Ovary (tissue), 9 donors: ENCODE measurements around the gene TMCO4. TPM values are rescaled to one million over a fixed set of nuclear protein-coding genes. Genes with fewer than 3 reads are reported as not detected.
"Not testable (repeated sequence)": the region's sequence is repeated elsewhere in the genome, so short reads cannot be mapped to it uniquely, and the experiment has no call there.

Experiments
- DNase-seq, 5 donors: peaks; one replicate each; pipeline ENCODE4 v3.0.0-alpha.2; 2019 to 2020
- H3K27ac ChIP-seq, 2 donors: fragments of 200-600 bp; one replicate each; pipeline versions ENCODE4 v1.5.1 to v1.8.0; 2019 to 2022
- H3K27me3 ChIP-seq: fragments of 200-600 bp; one replicate; pipeline ENCODE4 v1.8.0; 2022
- H3K36me3 ChIP-seq: fragments of 200-600 bp; sonication (generic); one replicate; pipeline ENCODE4 v1.5.1; 2019
- H3K4me1 ChIP-seq: one replicate; pipeline ENCODE4 v1.8.1; 2013; ENCODE audit warnings: mild to moderate bottlenecking, moderate library complexity; ENCODE audit not compliant: insufficient read depth
- H3K4me3 ChIP-seq: fragments of 200-600 bp; sonication (generic); one replicate; pipeline ENCODE4 v1.5.1; 2017
- H3K9me3 ChIP-seq, 2 donors: fragments of 200-600 bp in 1 of 2; sonication (generic) in 1 of 2; one replicate each; pipeline versions ENCODE4 v1.5.1 to v1.8.1; 2013 to 2019; ENCODE audit warnings: mild to moderate bottlenecking in 1 of 2, moderate library complexity in 1 of 2
- CTCF ChIP-seq, 3 donors: fragments of 450-650 bp in 2 of 3; fragments of 200-600 bp in 1 of 3; IDR thresholded peaks; one replicate each; pipeline versions ENCODE4 v1.5.1 to v1.8.0; 2016 to 2022; ENCODE audit warnings: antibody characterized with exemption in 3 of 3, mild to moderate bottlenecking in 1 of 3
- EP300 ChIP-seq: sonication (generic); formaldehyde crosslinking; IDR thresholded peaks from one replicate; pipeline ENCODE4 v1.6.1; 2017; ENCODE audit warnings: antibody characterized with exemption
- POLR2A ChIP-seq: fragments of 450-650 bp; IDR thresholded peaks from one replicate; pipeline ENCODE4 v1.6.1; 2017; ENCODE audit warnings: antibody characterized with exemption, mild to moderate bottlenecking, moderate library complexity
- WGBS, 3 donors: extraction: QIAGEN DNeasy Blood & Tissue Kit in 1 of 3; methylation state at CpG; one replicate each; pipeline versions ENCODE4 v1.1.5 to v1.1.7; 2013 to 2017; 5-methylcytosine and 5-hydroxymethylcytosine counted together
- intact Hi-C, 4 donors: fragments of 100-400 bp; cut with DNase I; formaldehyde crosslinking; loops; one replicate each; pipeline versions ENCODE4 v1.11.0 to v1.15.1; 2022 to 2023
- polyA plus RNA-seq, 2 donors: library from polyadenylated mRNA; stranded (reverse); fragments of 200-250 nt in 1 of 2; fragments of 350-450 nt in 1 of 2; fragmentation: Illumina TruSeq in 1 of 2; extraction: RNeasy Lipid Tissue Mini Kit (QIAGEN cat#74804) in 1 of 2; gene quantifications; one replicate each; pipeline ENCODE4 v1.2.3, GENCODE V29; 2013 to 2014
- total RNA-seq, 7 donors: library from RNA; depleted of rRNA in 2 of 7; stranded (reverse); fragments of >200 nt in 2 of 7; fragmentation: NEBNext Ultra II Directional in 3 of 7; extraction: Animal tissue kit (Norgen Biotek cat#: 25700) in 3 of 7; gene quantifications; one replicate each; pipeline versions ENCODE4 v1.1.0 to v1.2.4, GENCODE V29; 2016 to 2023
- donor health status: DM: no; HTN: no; CAD: no; lungs with moderate emphysema.
- donor health status: DM: no; HTN: no; CAD: no.
- donor health status: Bipolar disorder and iron deficiency.
- donor health status: DM: yes; HTN: yes; CAD: no.
- donor health status: DM: no; HTN: no; CAD: no.
- donor health status: DM: yes; HTN: yes; CAD: no.

Gene TMCO4
- total and polyA plus RNA-seq, 9 donors, result 14.2 to 26.0 (median 21.4) TPM

- 77 to 82% (median 79%) methylated on average over 5 of the region's 5 CpGs for WGBS, 3 donors
- TF ChIP-seq POLR2A, result no peak
- TF ChIP-seq CTCF (IDR thresholded peaks at IDR 0.05), result no peak
- TF ChIP-seq EP300, result no peak
- H3K27me3 ChIP-seq, result no peaks in the 10 kb centered on the region
- intact Hi-C loops, result no loop called here
- no peaks in the 10 kb centered on the region for H3K4me1 ChIP-seq
- no peak for DNase-seq
- no peak overlapping the region for H3K27ac ChIP-seq
- no peaks in the 10 kb centered on the region for H3K9me3 ChIP-seq
- H3K36me3 ChIP-seq, result no peaks in the 10 kb centered on the region
- H3K4me3 ChIP-seq, result no peak overlapping the region
Observed at GRCh38 chr1:19819701-19820100, 20.0 kb upstream of the TMCO4 start.

GRCh38 chr1:19818324-19818723 is 18.6 kb upstream of the TMCO4 start:
- Histone ChIP-seq H3K27ac (no peak overlapping the region), H3K36me3 (no peaks in the 10 kb centered on the region), H3K4me1 (no peaks in the 10 kb centered on the region), H3K27me3 (no peaks in the 10 kb centered on the region), H3K4me3 (no peak overlapping the region), H3K9me3 (no peaks in the 10 kb centered on the region)
- 71 to 78% (median 72%) methylated on average over 3 of the region's 3 CpGs for WGBS, 3 donors
- TF ChIP-seq POLR2A, result no peak
- TF ChIP-seq EP300, result no peak
- no peak for TF ChIP-seq CTCF (IDR thresholded peaks at IDR 0.05)
- no peak for DNase-seq
- intact Hi-C loops, result no loop called here

DNA sequence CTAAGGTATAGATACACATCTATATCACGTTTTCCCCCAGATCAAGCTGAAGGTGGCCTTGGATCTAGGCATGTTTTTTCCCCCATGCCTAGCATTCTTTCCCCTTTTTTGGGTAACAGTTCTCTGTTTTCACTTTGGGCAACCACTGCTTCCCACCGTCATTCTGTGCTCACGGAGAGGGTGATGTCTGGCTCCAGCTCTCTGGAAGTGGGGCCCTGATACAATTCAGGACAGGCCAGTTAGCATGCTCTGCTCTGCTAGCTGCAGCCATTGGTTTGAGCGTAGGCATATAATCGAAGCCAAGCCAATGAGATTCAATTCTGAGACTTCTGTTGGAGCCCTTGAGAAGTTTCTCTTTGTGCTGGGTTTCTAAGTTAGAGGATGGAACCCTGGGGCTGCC is 17.4 kb upstream of the TMCO4 start:
- no peak for DNase-seq
- Histone ChIP-seq H3K27ac (no peak overlapping the region), H3K9me3 (no peaks in the 10 kb centered on the region), H3K4me1 (no peaks in the 10 kb centered on the region), H3K36me3 (no peaks in the 10 kb centered on the region), H3K27me3 (no peaks in the 10 kb centered on the region), H3K4me3 (no peak overlapping the region)
- intact Hi-C loops, result no loop called here
- 68 to 85% (median 78%) methylated on average over 5 of the region's 5 CpGs for WGBS, 3 donors
- TF ChIP-seq POLR2A (no peak), CTCF (IDR thresholded peaks at IDR 0.05) (no peak), EP300 (no peak)

DNA sequence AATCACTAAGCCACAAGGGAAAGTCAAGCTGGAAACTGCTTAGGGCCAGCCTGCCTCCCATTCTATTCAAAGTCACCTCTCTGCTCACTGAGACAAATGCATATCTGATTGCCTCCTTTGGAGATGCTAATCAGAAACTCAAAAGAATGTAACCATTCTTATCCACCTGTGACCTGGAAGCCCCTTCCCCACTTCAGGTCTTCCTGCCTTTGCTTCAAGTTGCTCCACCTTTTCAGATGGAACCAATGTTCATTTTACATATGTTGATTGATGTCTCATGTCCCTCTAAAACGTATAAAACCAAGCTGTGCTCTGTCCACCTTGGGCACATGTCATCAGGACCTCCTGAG is 17.0 kb upstream of the TMCO4 start:
- H3K4me3 ChIP-seq, H3K4me1 ChIP-seq, DNase-seq, H3K27ac ChIP-seq, intact Hi-C loops, H3K9me3 ChIP-seq, H3K27me3 ChIP-seq, H3K36me3 ChIP-seq: not testable (repeated sequence)
- 60 to 67% (median 64%) methylated on average over 1 of the region's 1 CpG for WGBS, 3 donors

DNA sequence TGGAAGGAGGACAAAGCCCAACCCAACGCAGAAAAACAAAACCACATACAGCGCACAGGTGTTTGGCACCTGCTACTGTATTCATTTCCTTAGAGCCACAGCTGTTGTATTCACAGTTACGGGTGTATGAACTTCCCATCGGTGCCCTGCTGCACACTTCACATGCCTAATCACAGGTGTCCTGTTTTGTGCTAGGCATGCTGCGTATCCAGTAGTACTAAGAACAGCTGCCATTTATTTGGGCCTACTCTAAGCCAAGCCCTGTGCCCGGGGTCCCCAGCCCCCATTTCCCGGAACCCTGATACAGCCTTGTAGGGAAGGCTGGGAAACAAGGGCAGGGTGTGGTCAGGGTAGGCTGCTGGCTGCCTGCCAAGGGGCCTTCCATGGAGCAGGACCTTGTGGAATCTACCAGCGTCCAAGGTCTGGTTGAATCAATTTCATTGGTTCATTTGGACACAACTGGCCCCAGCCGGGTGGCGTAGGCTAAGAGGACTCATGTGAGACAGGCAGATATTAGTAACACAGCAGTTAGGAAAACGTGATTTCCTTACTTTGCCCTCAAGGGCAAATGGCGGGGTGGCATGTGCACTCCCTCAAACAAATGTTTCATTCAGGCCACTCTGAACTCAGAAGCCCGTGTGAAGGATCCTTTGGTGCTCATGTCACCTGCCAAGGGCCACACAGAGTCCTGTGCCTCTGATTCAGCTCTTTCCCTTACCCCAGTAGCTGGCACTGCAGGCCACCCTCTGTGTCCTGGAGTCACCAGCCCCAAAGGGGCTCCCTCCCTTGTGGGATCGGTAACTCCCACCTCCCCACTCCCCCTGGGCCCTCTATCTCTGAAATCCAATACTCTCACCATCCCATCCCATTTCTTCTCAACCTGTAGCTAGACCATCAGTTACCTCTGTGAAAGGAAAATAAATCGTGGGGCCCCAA is 16.4 kb upstream of the TMCO4 start:
- Histone ChIP-seq H3K27ac (no peak overlapping the region), H3K27me3 (no peaks in the 10 kb centered on the region), H3K4me3 (no peak overlapping the region), H3K9me3 (no peaks in the 10 kb centered on the region), H3K36me3 (no peaks in the 10 kb centered on the region), H3K4me1 (no peaks in the 10 kb centered on the region)
- 69 to 81% (median 73%) methylated on average over 15 of the region's 15 CpGs for WGBS, 3 donors
- TF ChIP-seq CTCF (IDR thresholded peaks at IDR 0.05) (no peak), POLR2A (no peak), EP300 (no peak)
- DNase-seq, result no peak
- intact Hi-C loops, result no loop called here
